ENCODE measurements around the gene TMEM175. TPM values are rescaled to one million over a fixed set of nuclear protein-coding genes. Genes with fewer than 3 reads are reported as not detected.
A peak's percentile ranks its signal among the peaks of the same experiment; 100 is the strongest.

The TMEM175 gene
- total and polyA plus RNA-seq, 2 of the 13 experiments (the other 11 are each of a cell fraction or from before 2014, with no cell fraction given), result 5.1 to 9.9 TPM

DNA sequence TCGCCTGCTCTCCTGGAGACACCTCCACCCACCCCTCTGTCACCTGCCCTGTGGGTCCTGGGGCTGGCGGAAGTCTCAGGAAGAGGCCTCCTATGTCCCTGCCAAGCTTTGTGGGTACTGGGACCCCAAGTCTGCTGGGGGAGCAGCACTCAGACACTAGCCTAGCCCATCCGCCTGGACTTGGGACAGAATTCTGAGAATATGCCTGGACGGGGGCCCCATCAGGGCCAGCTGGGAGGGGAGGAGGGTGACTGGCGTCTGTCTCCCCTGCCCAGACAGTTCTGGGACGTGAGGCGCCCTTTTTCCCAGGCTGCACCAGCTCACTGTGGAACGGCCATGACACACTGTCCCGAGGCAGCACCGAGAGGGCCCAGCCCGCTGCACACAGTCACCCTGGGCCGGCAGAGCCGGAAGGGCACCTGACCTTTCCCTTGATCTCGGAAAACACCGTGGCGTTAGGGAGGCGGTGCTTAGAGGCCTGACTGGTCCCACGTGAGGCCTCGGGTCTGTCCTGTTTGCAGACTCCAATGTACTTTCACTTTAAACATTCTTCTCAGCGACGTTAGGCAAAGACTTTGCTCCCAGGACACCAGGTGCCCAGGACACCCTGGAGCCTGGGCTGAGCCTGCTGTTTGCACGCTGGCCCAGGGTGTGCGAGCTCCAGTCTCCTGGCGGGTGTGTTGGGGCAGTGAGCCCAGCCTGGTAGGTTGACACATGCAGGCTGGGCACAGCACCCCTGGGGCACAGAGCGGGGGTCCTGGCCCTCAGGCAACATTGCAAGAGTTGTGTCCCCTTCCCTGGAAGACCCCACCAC lies 60.2 kb downstream of the TMEM175 start (continued):
- TF ChIP-seq, protein P1, sequence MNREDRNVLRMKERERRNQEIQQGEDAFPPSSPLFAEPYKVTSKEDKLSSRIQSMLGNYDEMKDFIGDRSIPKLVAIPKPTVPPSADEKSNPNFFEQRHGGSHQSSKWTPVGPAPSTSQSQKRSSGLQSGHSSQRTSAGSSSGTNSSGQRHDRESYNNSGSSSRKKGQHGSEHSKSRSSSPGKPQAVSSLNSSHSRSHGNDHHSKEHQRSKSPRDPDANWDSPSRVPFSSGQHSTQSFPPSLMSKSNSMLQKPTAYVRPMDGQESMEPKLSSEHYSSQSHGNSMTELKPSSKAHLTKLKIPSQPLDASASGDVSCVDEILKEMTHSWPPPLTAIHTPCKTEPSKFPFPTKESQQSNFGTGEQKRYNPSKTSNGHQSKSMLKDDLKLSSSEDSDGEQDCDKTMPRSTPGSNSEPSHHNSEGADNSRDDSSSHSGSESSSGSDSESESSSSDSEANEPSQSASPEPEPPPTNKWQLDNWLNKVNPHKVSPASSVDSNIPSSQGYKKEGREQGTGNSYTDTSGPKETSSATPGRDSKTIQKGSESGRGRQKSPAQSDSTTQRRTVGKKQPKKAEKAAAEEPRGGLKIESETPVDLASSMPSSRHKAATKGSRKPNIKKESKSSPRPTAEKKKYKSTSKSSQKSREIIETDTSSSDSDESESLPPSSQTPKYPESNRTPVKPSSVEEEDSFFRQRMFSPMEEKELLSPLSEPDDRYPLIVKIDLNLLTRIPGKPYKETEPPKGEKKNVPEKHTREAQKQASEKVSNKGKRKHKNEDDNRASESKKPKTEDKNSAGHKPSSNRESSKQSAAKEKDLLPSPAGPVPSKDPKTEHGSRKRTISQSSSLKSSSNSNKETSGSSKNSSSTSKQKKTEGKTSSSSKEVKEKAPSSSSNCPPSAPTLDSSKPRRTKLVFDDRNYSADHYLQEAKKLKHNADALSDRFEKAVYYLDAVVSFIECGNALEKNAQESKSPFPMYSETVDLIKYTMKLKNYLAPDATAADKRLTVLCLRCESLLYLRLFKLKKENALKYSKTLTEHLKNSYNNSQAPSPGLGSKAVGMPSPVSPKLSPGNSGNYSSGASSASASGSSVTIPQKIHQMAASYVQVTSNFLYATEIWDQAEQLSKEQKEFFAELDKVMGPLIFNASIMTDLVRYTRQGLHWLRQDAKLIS (CRISPR knock-in tag; IDR thresholded peaks at IDR 0.05), result peak; percentile 76; the same call in 1 of the 2 replicates
- TF ChIP-seq RXRB (CRISPR knock-in tag; IDR thresholded peaks at IDR 0.05; ENCODE audit: borderline replicate concordance) (peak; percentile 93), ZNF652 (CRISPR knock-in tag; IDR thresholded peaks at IDR 0.05; ENCODE audit: borderline replicate concordance, low read depth) (peak; percentile 38; the same call in 1 of the 2 replicates), HNF4G (IDR thresholded peaks at IDR 0.05; ENCODE audit: borderline replicate concordance, low read depth, low read length) (peak; percentile 80), HNF4G (CRISPR knock-in tag; IDR thresholded peaks at IDR 0.05; ENCODE audit: borderline replicate concordance, low read depth) (peak; percentile 75; the same call in 1 of the 2 replicates), ISL2 (CRISPR knock-in tag; IDR thresholded peaks at IDR 0.05) (0 out of 2 replicates have a peak, but pooled peaks have one; percentile 48), SMYD3 (CRISPR knock-in tag; IDR thresholded peaks at IDR 0.05) (no peak), CHD2 (IDR thresholded peaks at IDR 0.05; ENCODE audit: low read depth, low read length) (no peak; the same call in 1 of the 2 replicates), NFKB2 (CRISPR knock-in tag; IDR thresholded peaks at IDR 0.05; ENCODE audit: borderline replicate concordance) (0 out of 2 replicates have a peak, but pooled peaks have one; percentile 39), FOXA1 (IDR thresholded peaks at IDR 0.05) (no peak), FOXA1 (CRISPR knock-in tag; IDR thresholded peaks at IDR 0.05) (peak; percentile 61; the same call in 1 of the 2 replicates), ZSCAN29 (CRISPR knock-in tag; conservative IDR thresholded peaks at IDR 0.05) (peak; percentile 75), ZBTB20 (CRISPR knock-in tag; IDR thresholded peaks at IDR 0.05; ENCODE audit: borderline replicate concordance, low read depth) (peak; percentile 88), ZFP37 (CRISPR knock-in tag; IDR thresholded peaks at IDR 0.05; ENCODE audit: borderline replicate concordance) (0 out of 2 replicates have a peak, but pooled peaks have one; percentile 11), SAP130 (CRISPR knock-in tag; IDR thresholded peaks at IDR 0.05; ENCODE audit: low read depth) (peak; percentile 99)
- TF ChIP-seq, protein P2, sequence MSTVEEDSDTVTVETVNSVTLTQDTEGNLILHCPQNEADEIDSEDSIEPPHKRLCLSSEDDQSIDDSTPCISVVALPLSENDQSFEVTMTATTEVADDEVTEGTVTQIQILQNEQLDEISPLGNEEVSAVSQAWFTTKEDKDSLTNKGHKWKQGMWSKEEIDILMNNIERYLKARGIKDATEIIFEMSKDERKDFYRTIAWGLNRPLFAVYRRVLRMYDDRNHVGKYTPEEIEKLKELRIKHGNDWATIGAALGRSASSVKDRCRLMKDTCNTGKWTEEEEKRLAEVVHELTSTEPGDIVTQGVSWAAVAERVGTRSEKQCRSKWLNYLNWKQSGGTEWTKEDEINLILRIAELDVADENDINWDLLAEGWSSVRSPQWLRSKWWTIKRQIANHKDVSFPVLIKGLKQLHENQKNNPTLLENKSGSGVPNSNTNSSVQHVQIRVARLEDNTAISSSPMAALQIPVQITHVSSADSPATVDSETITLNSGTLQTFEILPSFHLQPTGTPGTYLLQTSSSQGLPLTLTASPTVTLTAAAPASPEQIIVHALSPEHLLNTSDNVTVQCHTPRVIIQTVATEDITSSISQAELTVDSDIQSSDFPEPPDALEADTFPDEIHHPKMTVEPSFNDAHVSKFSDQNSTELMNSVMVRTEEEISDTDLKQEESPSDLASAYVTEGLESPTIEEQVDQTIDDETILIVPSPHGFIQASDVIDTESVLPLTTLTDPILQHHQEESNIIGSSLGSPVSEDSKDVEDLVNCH (CRISPR knock-in tag; IDR thresholded peaks at IDR 0.05), result no peak
- TF ChIP-seq, protein P3, sequence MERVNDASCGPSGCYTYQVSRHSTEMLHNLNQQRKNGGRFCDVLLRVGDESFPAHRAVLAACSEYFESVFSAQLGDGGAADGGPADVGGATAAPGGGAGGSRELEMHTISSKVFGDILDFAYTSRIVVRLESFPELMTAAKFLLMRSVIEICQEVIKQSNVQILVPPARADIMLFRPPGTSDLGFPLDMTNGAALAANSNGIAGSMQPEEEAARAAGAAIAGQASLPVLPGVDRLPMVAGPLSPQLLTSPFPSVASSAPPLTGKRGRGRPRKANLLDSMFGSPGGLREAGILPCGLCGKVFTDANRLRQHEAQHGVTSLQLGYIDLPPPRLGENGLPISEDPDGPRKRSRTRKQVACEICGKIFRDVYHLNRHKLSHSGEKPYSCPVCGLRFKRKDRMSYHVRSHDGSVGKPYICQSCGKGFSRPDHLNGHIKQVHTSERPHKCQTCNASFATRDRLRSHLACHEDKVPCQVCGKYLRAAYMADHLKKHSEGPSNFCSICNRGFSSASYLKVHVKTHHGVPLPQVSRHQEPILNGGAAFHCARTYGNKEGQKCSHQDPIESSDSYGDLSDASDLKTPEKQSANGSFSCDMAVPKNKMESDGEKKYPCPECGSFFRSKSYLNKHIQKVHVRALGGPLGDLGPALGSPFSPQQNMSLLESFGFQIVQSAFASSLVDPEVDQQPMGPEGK (CRISPR knock-in tag; IDR thresholded peaks at IDR 0.05), result peak; percentile 63; the same call in 1 of the 2 replicates
- TF ChIP-seq, protein P4, sequence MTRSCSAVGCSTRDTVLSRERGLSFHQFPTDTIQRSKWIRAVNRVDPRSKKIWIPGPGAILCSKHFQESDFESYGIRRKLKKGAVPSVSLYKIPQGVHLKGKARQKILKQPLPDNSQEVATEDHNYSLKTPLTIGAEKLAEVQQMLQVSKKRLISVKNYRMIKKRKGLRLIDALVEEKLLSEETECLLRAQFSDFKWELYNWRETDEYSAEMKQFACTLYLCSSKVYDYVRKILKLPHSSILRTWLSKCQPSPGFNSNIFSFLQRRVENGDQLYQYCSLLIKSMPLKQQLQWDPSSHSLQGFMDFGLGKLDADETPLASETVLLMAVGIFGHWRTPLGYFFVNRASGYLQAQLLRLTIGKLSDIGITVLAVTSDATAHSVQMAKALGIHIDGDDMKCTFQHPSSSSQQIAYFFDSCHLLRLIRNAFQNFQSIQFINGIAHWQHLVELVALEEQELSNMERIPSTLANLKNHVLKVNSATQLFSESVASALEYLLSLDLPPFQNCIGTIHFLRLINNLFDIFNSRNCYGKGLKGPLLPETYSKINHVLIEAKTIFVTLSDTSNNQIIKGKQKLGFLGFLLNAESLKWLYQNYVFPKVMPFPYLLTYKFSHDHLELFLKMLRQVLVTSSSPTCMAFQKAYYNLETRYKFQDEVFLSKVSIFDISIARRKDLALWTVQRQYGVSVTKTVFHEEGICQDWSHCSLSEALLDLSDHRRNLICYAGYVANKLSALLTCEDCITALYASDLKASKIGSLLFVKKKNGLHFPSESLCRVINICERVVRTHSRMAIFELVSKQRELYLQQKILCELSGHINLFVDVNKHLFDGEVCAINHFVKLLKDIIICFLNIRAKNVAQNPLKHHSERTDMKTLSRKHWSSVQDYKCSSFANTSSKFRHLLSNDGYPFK (CRISPR knock-in tag; IDR thresholded peaks at IDR 0.05; ENCODE audit: borderline replicate concordance), result peak; percentile 89

Measured in HepG2 (cell line).